ENCODE data around the gene ITGA11.

Gene ITGA11

GRCh38 chr15:68372291-68372811 lies 59.6 kb downstream of the ITGA11 start:
- DNase-seq = no peak

DNA sequence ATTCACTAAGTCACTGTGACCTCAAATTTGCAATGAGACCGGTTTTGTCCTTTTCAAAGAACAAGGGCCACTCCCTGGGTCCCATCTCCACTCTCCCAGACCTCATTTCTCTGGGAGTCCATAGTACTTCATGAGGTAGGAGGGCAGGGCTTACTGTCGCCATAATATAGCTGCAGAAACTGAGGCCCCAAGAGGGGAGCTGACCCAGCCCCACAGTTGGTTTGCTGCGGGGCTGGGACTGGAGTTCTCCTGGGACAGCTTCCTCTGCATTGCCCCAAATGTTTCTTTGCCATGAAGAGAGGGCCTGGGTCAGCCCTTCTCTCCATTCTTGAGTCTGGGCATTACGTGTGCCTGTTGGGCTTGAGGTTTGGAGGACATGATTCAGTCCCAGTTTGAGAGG lies 60.1 kb downstream of the ITGA11 start:
- no peak for DNase-seq

GRCh38 chr15:68371160-68371559 lies 60.8 kb downstream of the ITGA11 start:
- no peak for DNase-seq

- no peak for DNase-seq
Measured at GRCh38 chr15:68370768-68371151, 61.2 kb downstream of the ITGA11 start.

- no peak for DNase-seq
Measured at GRCh38 chr15:68369931-68370767, 61.8 kb downstream of the ITGA11 start.

DNA sequence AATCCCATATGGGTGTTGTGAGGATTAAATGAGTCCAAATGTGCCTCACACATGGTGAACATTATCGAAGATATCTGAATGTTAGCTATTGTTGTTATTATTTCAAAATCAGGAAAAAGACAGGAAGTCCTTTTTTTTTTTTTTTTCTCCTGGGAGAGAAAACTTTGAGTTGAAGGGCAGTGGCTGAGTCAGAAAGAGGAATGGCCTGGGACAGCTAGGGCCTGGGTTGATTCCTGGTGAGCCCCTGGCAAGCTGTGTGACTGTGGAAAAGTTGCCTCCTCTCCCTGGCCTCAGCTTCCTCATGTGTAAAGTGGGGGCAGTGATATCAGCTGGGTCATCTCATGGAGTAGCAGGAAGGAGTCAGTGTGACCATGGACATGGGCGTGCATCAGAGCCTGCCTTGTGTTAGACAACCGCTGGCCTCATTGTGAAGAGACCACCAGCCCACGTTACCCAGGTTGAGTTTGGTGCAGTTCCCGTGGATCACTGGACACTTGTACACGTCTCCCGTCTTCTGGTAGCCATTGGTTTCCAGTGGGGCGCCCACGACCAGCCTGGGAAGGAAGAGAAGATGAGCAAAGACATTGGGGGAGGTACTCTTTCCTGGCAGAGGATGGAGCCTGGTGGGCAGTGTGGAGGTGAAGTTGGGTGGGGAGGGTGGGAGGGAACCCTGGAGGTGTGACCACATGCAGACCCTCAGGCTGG lies 63.1 kb downstream of the ITGA11 start:
- no peak for DNase-seq

- DNase-seq = no peak
Measured at GRCh38 chr15:68367992-68368391, 64.0 kb downstream of the ITGA11 start.

GRCh38 chr15:68367226-68367625 lies 64.7 kb downstream of the ITGA11 start:
- DNase-seq = no peak

DNA sequence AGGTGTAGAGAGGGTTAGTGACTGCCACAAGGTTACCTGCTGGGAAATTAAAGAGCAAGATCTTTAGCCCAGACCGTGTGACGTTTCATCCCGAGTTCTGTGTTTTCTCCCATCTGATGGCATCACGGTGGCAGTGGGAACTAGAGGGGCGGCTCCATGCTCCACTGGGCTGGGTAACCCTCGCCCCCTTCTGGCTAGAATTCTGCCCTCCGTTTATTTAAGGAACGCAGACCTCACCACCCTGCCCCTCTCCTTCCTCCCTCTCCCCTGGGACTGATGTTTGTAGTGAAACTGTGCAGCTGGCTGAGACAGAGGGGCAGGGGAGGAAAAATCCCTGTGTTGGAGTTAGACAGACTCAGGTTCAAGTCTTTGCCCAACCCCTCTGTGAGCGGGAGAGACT lies 65.6 kb downstream of the ITGA11 start:
- peak; percentile 14 for DNase-seq

GRCh38 chr15:68365770-68366169 lies 66.2 kb downstream of the ITGA11 start:
- DNase-seq = no peak

GRCh38 chr15:68365140-68365745 lies 66.7 kb downstream of the ITGA11 start:
- DNase-seq = no peak

- DNase-seq = no peak
Measured at GRCh38 chr15:68364660-68365035, 67.3 kb downstream of the ITGA11 start.

GRCh38 chr15:68364028-68364659 lies 67.8 kb downstream of the ITGA11 start:
- DNase-seq = no peak

- DNase-seq = no peak
Measured at GRCh38 chr15:68363353-68363752, 68.6 kb downstream of the ITGA11 start.

GRCh38 chr15:68362537-68363126 lies 69.3 kb downstream of the ITGA11 start:
- DNase-seq = no peak

- no peak for DNase-seq
Measured at GRCh38 chr15:68360721-68361120, 71.2 kb downstream of the ITGA11 start.

- no peak for DNase-seq
Measured at GRCh38 chr15:68356778-68357177, 75.2 kb downstream of the ITGA11 start.

DNA sequence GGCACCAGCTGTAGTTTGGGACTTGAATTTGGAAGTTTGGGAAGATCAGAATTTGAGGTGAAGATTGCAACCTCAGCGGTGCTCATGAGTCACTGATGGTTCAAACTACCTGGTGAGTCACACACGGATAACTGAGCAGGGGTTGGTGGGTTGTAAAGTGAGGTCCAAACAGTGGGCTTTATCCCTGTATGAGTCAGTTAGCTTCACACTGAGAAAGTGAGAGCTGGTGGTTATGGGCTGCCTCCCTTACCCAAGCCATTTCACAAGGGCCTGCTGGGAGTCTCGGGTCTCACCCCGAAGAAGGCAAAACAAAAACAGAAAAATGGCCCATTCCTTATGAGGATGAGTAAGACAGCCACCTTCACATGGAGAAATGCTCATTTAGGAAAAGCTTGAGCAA lies 77.0 kb downstream of the ITGA11 start:
- no peak for DNase-seq

- DNase-seq = no peak
Measured at GRCh38 chr15:68354268-68354667, 77.7 kb downstream of the ITGA11 start.

- no peak for DNase-seq
Measured at GRCh38 chr15:68353421-68354135, 78.4 kb downstream of the ITGA11 start.

- no peak for DNase-seq
Measured at GRCh38 chr15:68352401-68353062, 79.4 kb downstream of the ITGA11 start.

DNA sequence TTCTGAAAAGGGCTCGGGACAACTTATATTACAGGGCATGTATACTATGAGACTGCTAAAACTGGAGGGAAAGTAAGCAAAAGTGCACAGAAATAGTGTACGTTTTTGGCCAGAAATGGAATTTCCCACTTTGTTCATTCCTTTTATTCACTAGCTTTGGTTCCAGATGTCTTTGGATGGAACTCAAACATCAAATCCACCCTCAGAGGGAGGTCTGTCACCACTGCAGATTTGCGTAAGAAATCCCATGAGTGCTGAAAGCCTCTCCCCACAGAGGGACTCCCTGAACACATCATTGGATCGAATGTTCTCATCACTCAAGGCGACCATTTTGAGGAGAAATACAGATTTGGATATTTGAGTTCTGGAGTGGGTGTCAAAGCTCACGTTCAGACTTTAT lies 82.8 kb downstream of the ITGA11 start:
- no peak for DNase-seq
